Activated CD4-positive, alpha-beta T cell treated with anti-CD3 and anti-CD28 coated beads, Interleukin-2, amount 10 ng/mL, durations not matched to agents 7 days and 5 days (primary cell): ENCODE measurements around the gene ZC3H12A. TPM values are rescaled to one million over a fixed set of nuclear protein-coding genes. Genes with fewer than 3 reads are reported as not detected.
"Not testable (repeated sequence)": the region's sequence is repeated elsewhere in the genome, so short reads cannot be mapped to it uniquely, and the experiment has no call there.

ENCODE experiments used
- CTCF ChIA-PET: fragments of 350-600 bp; sonication (Branson Sonifier 250); formaldehyde crosslinking; loops from one replicate; lab custom pipeline; 2021; ENCODE audit warnings: antibody characterized with exemption; lab: Charles Lee
- POLR2A ChIA-PET: fragments of 350-600 bp; sonication (Branson Sonifier 250); formaldehyde crosslinking; loops from one replicate; lab custom pipeline; 2021; ENCODE audit warnings: antibody characterized with exemption; lab: Charles Lee
- DNase-seq: peaks from one replicate; pipeline ENCODE4 v3.0.0-alpha.2; 2020
- H3K27ac Mint-ChIP-seq: one replicate; pipeline ENCODE4 v1.8.0; 2021; ENCODE audit warnings: mild to moderate bottlenecking, moderate library complexity, mixed read lengths
- H3K27me3 Mint-ChIP-seq: one replicate; pipeline ENCODE4 v1.8.0; 2021; ENCODE audit warnings: mixed read lengths
- H3K36me3 Mint-ChIP-seq: one replicate; pipeline ENCODE4 v1.8.0; 2021; ENCODE audit warnings: low read depth, mixed read lengths
- H3K4me1 Mint-ChIP-seq: one replicate; pipeline ENCODE4 v1.8.0; 2021; ENCODE audit warnings: mixed read lengths
- H3K4me3 Mint-ChIP-seq: one replicate; pipeline ENCODE4 v1.8.0; 2021; ENCODE audit warnings: mild to moderate bottlenecking, moderate library complexity, mixed read lengths
- H3K9me3 Mint-ChIP-seq: one replicate; pipeline ENCODE4 v1.8.0; 2021; ENCODE audit warnings: mixed read lengths
- microRNA-seq: library from miRNA; unstranded; fragments of <30 nt; microRNA quantifications from one replicate; pipeline ENCODE4 v1.2.0, GENCODE V29; 2021; ENCODE audit warnings: borderline microRNAs expressed, borderline replicate concordance
- total RNA-seq, 2 experiments: library from RNA; stranded (reverse); gene quantifications; one replicate each; pipeline ENCODE4 v1.2.3, GENCODE V29; 2021

The ZC3H12A gene
- total RNA-seq, 2 experiments from 2014 or later: 16.8 to 21.9 TPM

- CTCF ChIA-PET: interaction anchor here (1.7 kb wide), 1 partner anchor 32 kb away, joined by 4 read pairs; no protein-coding TSS in a partner anchor
- Mint-ChIP-seq H3K4me3 (peak overlapping the region; percentile 70), H3K27ac (peak overlapping the region; percentile 90), H3K4me1 (peaks cover 28% of the 10 kb centered on the region), H3K9me3 (peaks cover 12% of the 10 kb centered on the region), H3K36me3 (peaks cover 14% of the 10 kb centered on the region)
- DNase-seq: peak; percentile 47
- H3K27me3 Mint-ChIP-seq, POLR2A ChIA-PET: not testable (repeated sequence)
Measured at GRCh38 chr1:37518929-37519328, 44.5 kb downstream of the ZC3H12A start.

GRCh38 chr1:37519613-37520012 lies 45.2 kb downstream of the ZC3H12A start:
- DNase-seq: no peak
- CTCF ChIA-PET: no interaction called here
- H3K4me3 Mint-ChIP-seq: peak overlapping the region; percentile 70
- peaks cover 12% of the 10 kb centered on the region for H3K9me3 Mint-ChIP-seq
- peaks cover 12% of the 10 kb centered on the region for H3K36me3 Mint-ChIP-seq
- peaks cover 26% of the 10 kb centered on the region for H3K4me1 Mint-ChIP-seq
- POLR2A ChIA-PET: no interaction called here
- peak overlapping the region; percentile 90 for H3K27ac Mint-ChIP-seq
- H3K27me3 Mint-ChIP-seq: no peaks in the 10 kb centered on the region

GRCh38 chr1:37529888-37530287 lies 55.5 kb downstream of the ZC3H12A start:
- H3K27ac Mint-ChIP-seq, H3K9me3 Mint-ChIP-seq, H3K4me3 Mint-ChIP-seq, DNase-seq, H3K4me1 Mint-ChIP-seq, CTCF ChIA-PET, POLR2A ChIA-PET, H3K36me3 Mint-ChIP-seq, H3K27me3 Mint-ChIP-seq: not testable (repeated sequence)

- DNase-seq, H3K27ac Mint-ChIP-seq, H3K4me3 Mint-ChIP-seq, H3K27me3 Mint-ChIP-seq, H3K9me3 Mint-ChIP-seq: not testable (repeated sequence)
- POLR2A ChIA-PET: interaction anchor here (0.6 kb wide), 1 partner anchor 1653 kb away, joined by 5 read pairs; no protein-coding TSS in a partner anchor
- Mint-ChIP-seq H3K4me1 (peaks cover 13% of the 10 kb centered on the region), H3K36me3 (peaks cover 24% of the 10 kb centered on the region)
- CTCF ChIA-PET: interaction anchor here (1.5 to 1.6 kb wide), 2 partner anchors 18 to 47 kb away, joined by 3 to 6 read pairs; partner anchors contain the start of gene MEAF6
Measured at GRCh38 chr1:37532418-37533156, 58.2 kb downstream of the ZC3H12A start.

- H3K4me3 Mint-ChIP-seq: no peak overlapping the region
- H3K27me3 Mint-ChIP-seq: no peaks in the 10 kb centered on the region
- no peak for DNase-seq
- ChIA-PET POLR2A (interaction anchor here (0.5 to 0.6 kb wide), 2 partner anchors 10 to 1322 kb away, joined by 3 to 6 read pairs; no protein-coding TSS in a partner anchor), CTCF (interaction anchor here (1.2 to 1.6 kb wide), 3 partner anchors 19 to 48 kb away, joined by 3 to 6 read pairs (median 4); partner anchors contain the start of gene MEAF6)
- peaks cover 32% of the 10 kb centered on the region for H3K36me3 Mint-ChIP-seq
- H3K4me1 Mint-ChIP-seq: peaks cover 18% of the 10 kb centered on the region
- H3K9me3 Mint-ChIP-seq: no peaks in the 10 kb centered on the region
- no peak overlapping the region for H3K27ac Mint-ChIP-seq
Measured at GRCh38 chr1:37533317-37534093, 59.1 kb downstream of the ZC3H12A start.

Small RNA genes lying within 50 kb of the gene (microRNA-seq; reads per million reads assigned to microRNA genes)
- 1.7 reads per million for gene MIR5581
- not detected for gene MIR6732

Other genes starting within 250 kb of the ZC3H12A start
- 10 to 100 TPM; 68.8 to 75.6 TPM for gene MEAF6, start 40.2 kb downstream of the ZC3H12A start, total RNA-seq
- gene SNIP1, start 79.7 kb downstream of the ZC3H12A start, total RNA-seq: 10 to 100 TPM; 27.0 to 27.6 TPM
- under 1 TPM; 0.40 to 0.47 TPM for gene DNALI1, start 82.4 kb downstream of the ZC3H12A start, total RNA-seq
- 10 to 100 TPM; 51.4 to 58.1 TPM for gene GNL2, start 121.4 kb downstream of the ZC3H12A start, total RNA-seq
- gene RSPO1, start 160.3 kb downstream of the ZC3H12A start, total RNA-seq: not detected
- gene CDCA8, start 217.9 kb downstream of the ZC3H12A start, total RNA-seq: 10 to 100 TPM; 85.5 to 91.2 TPM